Heart left ventricle (tissue), 16 donors: ENCODE results near the gene EMILIN2. TPM values are rescaled to one million over a fixed set of nuclear protein-coding genes. Genes with fewer than 3 reads are reported as not detected.
"Not testable (repeated sequence)": the region's sequence is repeated elsewhere in the genome, so short reads cannot be mapped to it uniquely, and the experiment has no call there.

Experiments
- ATAC-seq, 4 donors: fragments of 200-7000 bp; cut with Tn5 transposase; one replicate each; pipeline ENCODE4 v1.9.1; 2020 to 2022; ENCODE audit warnings: moderate library complexity in 4 of 4, mild to moderate bottlenecking in 3 of 4, moderate number of reproducible peaks in 1 of 4
- DNase-seq, 5 donors: peaks; one replicate each; pipeline ENCODE4 v3.0.0-alpha.2; 2020
- H3K27ac ChIP-seq, 12 donors: fragments of 200-600 bp; sonication (generic) in 4 of 12; one replicate each; pipeline versions ENCODE4 v1.5.0 to v1.8.0; 2016 to 2022; ENCODE audit warnings: mild to moderate bottlenecking in 2 of 12
- H3K27me3 ChIP-seq, 9 donors: fragments of 200-600 bp; sonication (generic) in 2 of 9; one replicate each; pipeline versions ENCODE4 v1.5.1 to v1.8.0; 2016 to 2022; ENCODE audit warnings: mild to moderate bottlenecking in 3 of 9
- H3K36me3 ChIP-seq, 9 donors: fragments of 200-600 bp; sonication (generic) in 2 of 9; one replicate each; pipeline versions ENCODE4 v1.5.0 to v1.8.0; 2018 to 2022; ENCODE audit warnings: mild to moderate bottlenecking in 2 of 9
- H3K4me1 ChIP-seq, 12 donors: fragments of 200-600 bp; sonication (generic) in 4 of 12; one replicate each; pipeline versions ENCODE4 v1.5.0 to v1.8.0; 2016 to 2022; ENCODE audit warnings: mild to moderate bottlenecking in 3 of 12
- H3K4me3 ChIP-seq, 12 donors: fragments of 200-600 bp; sonication (generic) in 4 of 12; one replicate each; pipeline versions ENCODE4 v1.5.0 to v1.8.0; 2017 to 2022; ENCODE audit warnings: mild to moderate bottlenecking in 9 of 12, moderate library complexity in 4 of 12
- H3K9me3 ChIP-seq, 12 donors: fragments of 200-600 bp; sonication (generic) in 4 of 12; one replicate each; pipeline versions ENCODE4 v1.5.0 to v1.8.0; 2016 to 2022; ENCODE audit warnings: mild to moderate bottlenecking in 1 of 12
- POLR2A ChIP-seq, 2 donors: fragments of 450-650 bp; IDR thresholded peaks; one replicate each; pipeline ENCODE4 v1.6.1; 2017; ENCODE audit warnings: antibody characterized with exemption in 2 of 2, mild to moderate bottlenecking in 2 of 2, moderate library complexity in 2 of 2
- WGBS, 4 donors: extraction: QIAGEN DNeasy Blood & Tissue Kit in 2 of 4; methylation state at CpG; one replicate each; pipeline versions ENCODE4 v1.1.5 to v1.1.7; 2013 to 2018; 5-methylcytosine and 5-hydroxymethylcytosine counted together
- intact Hi-C, 10 donors: fragments of 100-400 bp; cut with DNase I; formaldehyde crosslinking; loops; one replicate each; pipeline versions ENCODE4 v1.11.1 to v1.14.2; 2022
- polyA plus RNA-seq, 2 donors: library from polyadenylated mRNA; stranded (reverse); fragments of 200-250 nt; gene quantifications; one replicate each; pipeline ENCODE4 v1.2.3, GENCODE V29; 2013
- total RNA-seq, 9 donors: library from RNA; depleted of rRNA in 2 of 9; stranded (reverse); fragments of >200 nt in 2 of 9; fragmentation: NEBNext Ultra II Directional in 3 of 9; extraction: Animal tissue kit (Norgen Biotek cat#: 25700) in 3 of 9; gene quantifications; one replicate each; pipeline versions ENCODE4 v1.1.0 to v1.2.4, GENCODE V29; 2016 to 2023
- TF ChIP-seq, protein P1 (sequence below), 12 donors: fragments of 200-600 bp; sonication (generic) in 4 of 12; IDR thresholded peaks; one replicate each; pipeline versions ENCODE4 v1.5.0 to v1.8.0; 2018 to 2022; ENCODE audit warnings: antibody characterized with exemption in 12 of 12, mild to moderate bottlenecking in 5 of 12
- donor health status: ischemic (EF 13 %, LVEDD 7.1; RV severe dilation, severe dysfunction).
- donor health status: healthy with polysubstance abuse.
- donor health status: DM: no; HTN: yes; CAD: no.
- donor health status: DM: no; HTN: no; CAD: no.
- donor health status: ischemic (EF 25% LVEDD 6.9; RV normal size, moderate dysfunction).
- donor health status: ischemic (EF 25% LVEDD 5.7; RV mildly dilated, moderate dysfunction).
- donor health status: healthy.
- donor health status: DM: yes; HTN: yes; CAD: no.
- donor health status: ischemic (EF 35%, LVEDD 5.7; RV mildly dilated, moderate dysfunction).
- donor health status: nonischemic (EF 11% LVEDD 7.7; RV severe dilation, severe dysfunction).
- donor health status: DM: yes; HTN: yes; CAD: no.
- donor health status: PGD.
- donor health status: ischemic (EF 29% LVEDD 5.4; RV normal size, mild dysfunction).
- donor health status: nonischemic (EF 23%, LVEDD 6.1; RV moderate dilation, normal function).

EMILIN2 gene
- total and polyA plus RNA-seq, 11 donors, result 14.4 to 71.3 (median 22.6) TPM

DNA sequence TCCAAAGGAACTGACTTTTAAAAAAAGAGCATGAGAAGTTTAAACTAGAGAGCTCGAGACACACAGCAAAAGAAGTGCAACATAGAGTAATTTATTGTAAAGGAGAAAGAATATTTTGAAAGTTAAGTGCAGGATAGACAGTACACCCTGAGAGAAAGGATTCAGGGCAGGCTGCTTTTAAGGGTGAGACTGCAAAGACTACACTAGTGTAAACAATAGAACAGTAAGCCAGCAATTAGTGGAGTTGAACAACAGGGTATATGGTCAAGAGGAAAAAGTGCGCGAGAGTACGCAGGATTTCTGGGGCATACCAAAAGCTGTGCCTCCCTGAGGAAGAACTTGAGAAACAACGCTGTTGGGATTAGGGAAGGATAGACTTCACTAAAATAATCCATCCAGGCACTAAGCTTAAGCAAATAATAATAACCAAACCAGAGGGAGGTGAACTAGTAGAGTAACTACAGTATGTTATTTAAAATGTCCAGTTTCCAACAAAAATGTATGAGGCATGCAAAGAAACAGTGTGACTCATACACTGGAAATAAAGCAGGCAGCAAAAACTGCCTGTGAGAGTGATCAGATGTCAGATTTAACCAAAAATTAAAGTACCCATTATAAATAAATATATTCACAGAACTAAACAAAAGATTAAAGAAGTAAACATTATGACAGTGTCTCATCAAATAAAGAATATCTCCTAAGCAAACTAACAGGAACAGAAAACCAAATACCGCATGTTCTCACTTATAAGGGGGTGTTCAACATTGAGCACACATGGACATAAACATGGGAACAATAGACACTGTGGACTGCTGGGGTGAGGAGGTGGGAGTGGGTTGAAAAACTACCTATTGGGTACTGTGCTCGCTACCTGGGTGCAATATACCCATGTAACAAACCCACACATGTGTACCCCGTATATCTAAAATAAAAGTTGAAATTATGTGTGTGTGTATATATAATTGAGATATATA, 40.5 kb upstream of the EMILIN2 start:
- no peak overlapping the region for H3K27ac ChIP-seq
- H3K4me1 ChIP-seq, result no peaks in the 10 kb centered on the region
- H3K4me3 ChIP-seq, result no peak overlapping the region
- peaks cover 0 to 13% (median under 1%) of the 10 kb centered on the region in 12 donors for H3K9me3 ChIP-seq
- TF ChIP-seq, protein P1, sequence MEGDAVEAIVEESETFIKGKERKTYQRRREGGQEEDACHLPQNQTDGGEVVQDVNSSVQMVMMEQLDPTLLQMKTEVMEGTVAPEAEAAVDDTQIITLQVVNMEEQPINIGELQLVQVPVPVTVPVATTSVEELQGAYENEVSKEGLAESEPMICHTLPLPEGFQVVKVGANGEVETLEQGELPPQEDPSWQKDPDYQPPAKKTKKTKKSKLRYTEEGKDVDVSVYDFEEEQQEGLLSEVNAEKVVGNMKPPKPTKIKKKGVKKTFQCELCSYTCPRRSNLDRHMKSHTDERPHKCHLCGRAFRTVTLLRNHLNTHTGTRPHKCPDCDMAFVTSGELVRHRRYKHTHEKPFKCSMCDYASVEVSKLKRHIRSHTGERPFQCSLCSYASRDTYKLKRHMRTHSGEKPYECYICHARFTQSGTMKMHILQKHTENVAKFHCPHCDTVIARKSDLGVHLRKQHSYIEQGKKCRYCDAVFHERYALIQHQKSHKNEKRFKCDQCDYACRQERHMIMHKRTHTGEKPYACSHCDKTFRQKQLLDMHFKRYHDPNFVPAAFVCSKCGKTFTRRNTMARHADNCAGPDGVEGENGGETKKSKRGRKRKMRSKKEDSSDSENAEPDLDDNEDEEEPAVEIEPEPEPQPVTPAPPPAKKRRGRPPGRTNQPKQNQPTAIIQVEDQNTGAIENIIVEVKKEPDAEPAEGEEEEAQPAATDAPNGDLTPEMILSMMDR (IDR thresholded peaks at IDR 0.05), result no peak
- TF ChIP-seq POLR2A (IDR thresholded peaks at IDR 0.05), result no peak
- DNase-seq (no peak), ATAC-seq (no peak)
- intact Hi-C loops, result no loop called here
- 97% methylated on average over 8 of the region's 8 CpGs for WGBS, 4 donors
- H3K36me3 ChIP-seq, result peaks cover 0 to 44% (median 27%) of the 10 kb centered on the region in 9 donors
- H3K27me3 ChIP-seq, result no peaks in the 10 kb centered on the region

GRCh38 chr18:2808640-2809039, 38.2 kb upstream of the EMILIN2 start:
- intact Hi-C loops, DNase-seq: not testable (repeated sequence)

GRCh38 chr18:2809666-2810183, 37.1 kb upstream of the EMILIN2 start:
- H3K27me3 ChIP-seq, DNase-seq, intact Hi-C loops, H3K4me3 ChIP-seq, ATAC-seq, H3K27ac ChIP-seq, H3K4me1 ChIP-seq: not testable (repeated sequence)
- WGBS, 4 donors, result 81 to 94% (median 90%) methylated on average over 6 of the region's 6 CpGs
- Histone ChIP-seq H3K36me3 (peaks cover 0 to 12% (median 6%) of the 10 kb centered on the region in 9 donors), H3K9me3 (peaks cover 0 to 34% (median 9%) of the 10 kb centered on the region in 12 donors)

More at GRCh38 chr18:2808640-2809039, 38.2 kb upstream of the EMILIN2 start:
- H3K4me1 ChIP-seq, H3K27me3 ChIP-seq, ATAC-seq, H3K4me3 ChIP-seq, H3K27ac ChIP-seq: not testable (repeated sequence)
- 84 to 91% (median 87%) methylated on average over 2 of the region's 2 CpGs for WGBS, 4 donors
- peaks cover 0 to 21% (median 12%) of the 10 kb centered on the region in 9 donors for H3K36me3 ChIP-seq
- H3K9me3 ChIP-seq, result peaks cover 0 to 26% (median 8%) of the 10 kb centered on the region in 12 donors

- ATAC-seq, result no peak
- Histone ChIP-seq H3K27ac (no peak overlapping the region), H3K36me3 (no peaks in the 10 kb centered on the region), H3K4me1 (no peaks in the 10 kb centered on the region), H3K9me3 (peaks cover 0 to 45% (median 12%) of the 10 kb centered on the region in 12 donors), H3K4me3 (no peak overlapping the region), H3K27me3 (no peaks in the 10 kb centered on the region)
- intact Hi-C loops, result no loop called here
- no peak for DNase-seq
- WGBS, 4 donors, result 93 to 100% (median 99%) methylated on average over 1 of the region's 1 CpG
- TF ChIP-seq, protein P1 (IDR thresholded peaks at IDR 0.05), result no peak
- no peak for TF ChIP-seq POLR2A (IDR thresholded peaks at IDR 0.05)
These were observed 35.4 kb upstream of the EMILIN2 start for GRCh38 chr18:2811416-2811815.

DNA sequence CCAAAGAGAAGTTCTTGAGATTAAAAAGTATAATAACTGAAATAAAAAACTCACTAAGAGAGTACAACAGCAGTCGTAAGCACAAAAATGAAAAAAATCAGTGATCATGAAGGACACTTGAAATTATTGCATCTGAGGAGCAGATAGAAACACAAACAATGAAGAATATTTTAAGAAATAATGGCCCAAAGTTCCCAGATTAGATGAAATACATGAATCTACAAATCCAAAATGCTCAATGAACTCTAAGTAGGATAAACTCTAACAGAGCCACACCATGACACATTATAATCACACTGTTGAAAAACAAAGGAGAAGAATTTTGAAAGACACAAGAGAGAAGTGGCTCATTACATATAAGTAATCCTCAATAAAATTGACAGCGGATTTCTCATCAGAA, 31.9 kb upstream of the EMILIN2 start:
- 95 to 98% (median 97%) methylated on average over 2 of the region's 2 CpGs for WGBS, 4 donors
- ATAC-seq (no peak), DNase-seq (no peak)
- H3K4me1 ChIP-seq, result no peaks in the 10 kb centered on the region
- intact Hi-C loops, result no loop called here
- H3K9me3 ChIP-seq, result peaks cover 0 to 47% (median 12%) of the 10 kb centered on the region in 12 donors
- H3K4me3 ChIP-seq, result no peak overlapping the region
- no peak overlapping the region for H3K27ac ChIP-seq
- TF ChIP-seq, protein P1 (IDR thresholded peaks at IDR 0.05), result no peak
- no peak for TF ChIP-seq POLR2A (IDR thresholded peaks at IDR 0.05)
- H3K36me3 ChIP-seq, result no peaks in the 10 kb centered on the region
- no peaks in the 10 kb centered on the region for H3K27me3 ChIP-seq
